Mammary epithelial cell (primary cell): ENCODE data around the gene DYNLT4.

Experiments
- CTCF ChIP-seq, 2 donors: IDR thresholded peaks in 1 of 2; conservative IDR thresholded peaks in 1 of 2; 2 replicates each; pipeline ENCODE4 v1.5.1; 2011 to 2012; ENCODE audit warnings: inconsistent platforms in 2 of 2, low read length in 2 of 2, mild to moderate bottlenecking in 2 of 2, control low read depth in 1 of 2, low read depth in 1 of 2; ENCODE audit not compliant: insufficient read depth in 1 of 2; ENCODE audit errors: extremely low read depth in 1 of 2
- EZH2 ChIP-seq: IDR thresholded peaks from 2 replicates; pipeline ENCODE4 v1.6.1; 2012; ENCODE audit warnings: low read length, inconsistent platforms, borderline replicate concordance

GRCh38 chr1:44775930-44776729, 31.0 kb downstream of the DYNLT4 start:
- TF ChIP-seq EZH2 (no peak), CTCF (conservative IDR thresholded peaks at IDR 0.05 in 1 of 2, IDR thresholded peaks at IDR 0.05 in 1 of 2; ENCODE audit: extremely low read depth in 1 of 2, insufficient read depth in 1 of 2, low read depth in 1 of 2, low read length in 2 of 2) (no peak)
